Type B pancreatic cell (in vitro differentiated cells): Measurements from ENCODE around the gene CAMK1D. TPM values are rescaled to one million over a fixed set of nuclear protein-coding genes. Genes with fewer than 3 reads are reported as not detected.

Experiments used
- DNase-seq: peaks from one replicate; pipeline ENCODE4 v3.0.0; 2021; ENCODE audit warnings: mixed read lengths; ENCODE audit not compliant: unreplicated experiment; ENCODE audit errors: extremely low spot score
- H3K27ac Mint-ChIP-seq: 2 replicates; pipeline ENCODE4 v1.8.0; 2021; ENCODE audit warnings: mild to moderate bottlenecking, mixed read lengths
- H3K27me3 Mint-ChIP-seq: 2 replicates; pipeline ENCODE4 v1.8.0; 2021; ENCODE audit warnings: mixed read lengths
- H3K36me3 Mint-ChIP-seq: 2 replicates; pipeline ENCODE4 v1.8.0; 2021; ENCODE audit warnings: mixed read lengths
- H3K4me1 Mint-ChIP-seq: one replicate; pipeline ENCODE4 v1.8.0; 2021; ENCODE audit warnings: mixed read lengths; ENCODE audit not compliant: unreplicated experiment
- H3K4me3 Mint-ChIP-seq: 2 replicates; pipeline ENCODE4 v1.8.0; 2021; ENCODE audit warnings: mild to moderate bottlenecking, mixed read lengths
- H3K9me3 Mint-ChIP-seq: 2 replicates; pipeline ENCODE4 v1.8.0; 2021; ENCODE audit warnings: mixed read lengths
- CTCF ChIP-seq: fragments of 200-600 bp; sonication (generic); conservative IDR thresholded peaks from 2 replicates; pipeline ENCODE4 v1.5.0; 2021; ENCODE audit warnings: antibody characterized with exemption, mild to moderate bottlenecking
- total RNA-seq: library from RNA; stranded (reverse); gene quantifications from 2 replicates; pipeline ENCODE4 v1.2.1, GENCODE V29; 2021; ENCODE audit warnings: low replicate concordance

The CAMK1D gene
- total RNA-seq, 1 donor from 2014 or later = 12.2 TPM

- TF ChIP-seq CTCF = no peak
- Mint-ChIP-seq H3K27me3 (no peaks in the 10 kb centered on the region), H3K9me3 (no peaks in the 10 kb centered on the region), H3K4me1 (peaks cover under 1% of the 10 kb centered on the region), H3K4me3 (no peak overlapping the region), H3K27ac (no peak overlapping the region), H3K36me3 (no peaks in the 10 kb centered on the region)
- DNase-seq = no peak
These were observed 335.4 kb downstream of the CAMK1D start for GRCh38 chr10:12684784-12685183.

GRCh38 chr10:12685261-12686058 lies 336.1 kb downstream of the CAMK1D start:
- Mint-ChIP-seq H3K4me1 (peaks cover 7% of the 10 kb centered on the region), H3K27me3 (no peaks in the 10 kb centered on the region), H3K36me3 (no peaks in the 10 kb centered on the region), H3K4me3 (no peak overlapping the region), H3K9me3 (no peaks in the 10 kb centered on the region), H3K27ac (no peak overlapping the region)
- no peak for TF ChIP-seq CTCF
- DNase-seq = no peak

- H3K27me3 Mint-ChIP-seq = no peaks in the 10 kb centered on the region
- no peak overlapping the region for H3K27ac Mint-ChIP-seq
- TF ChIP-seq CTCF = no peak
- H3K4me3 Mint-ChIP-seq = no peak overlapping the region
- no peak for DNase-seq
- H3K4me1 Mint-ChIP-seq = peaks cover 14% of the 10 kb centered on the region
- no peaks in the 10 kb centered on the region for H3K36me3 Mint-ChIP-seq
- H3K9me3 Mint-ChIP-seq = no peaks in the 10 kb centered on the region
These were observed 338.6 kb downstream of the CAMK1D start for GRCh38 chr10:12687996-12688395.

GRCh38 chr10:12689893-12690292 lies 340.5 kb downstream of the CAMK1D start:
- TF ChIP-seq CTCF = no peak
- Mint-ChIP-seq H3K27ac (no peak overlapping the region), H3K9me3 (no peaks in the 10 kb centered on the region), H3K4me1 (peaks cover 14% of the 10 kb centered on the region), H3K27me3 (no peaks in the 10 kb centered on the region), H3K36me3 (no peaks in the 10 kb centered on the region), H3K4me3 (no peak overlapping the region)
- DNase-seq = no peak

- no peak overlapping the region for H3K27ac Mint-ChIP-seq
- DNase-seq = no peak
- H3K4me1 Mint-ChIP-seq = peaks cover 14% of the 10 kb centered on the region
- H3K9me3 Mint-ChIP-seq = no peaks in the 10 kb centered on the region
- no peak overlapping the region for H3K4me3 Mint-ChIP-seq
- no peaks in the 10 kb centered on the region for H3K36me3 Mint-ChIP-seq
- H3K27me3 Mint-ChIP-seq = no peaks in the 10 kb centered on the region
- no peak for TF ChIP-seq CTCF
These were observed 341.3 kb downstream of the CAMK1D start for GRCh38 chr10:12690525-12691126.
